ENCODE results near the gene GCGR. TPM values are rescaled to one million over a fixed set of nuclear protein-coding genes. Genes with fewer than 3 reads are reported as not detected.

The GCGR gene
- total and polyA plus RNA-seq, 10 of the 15 experiments (the other 5 are each of a cell fraction or from before 2014, with no cell fraction given), result not detected

GRCh38 chr17:81860756-81861568 lies 57.0 kb downstream of the GCGR start (continued):
- no peak for TF ChIP-seq MLLT1 (IDR thresholded peaks at IDR 0.05)
- no peak for TF ChIP-seq RAD21 (IDR thresholded peaks at IDR 0.05; ENCODE audit: insufficient read depth, low read depth, low read length)
- no peak for TF ChIP-seq HDAC2 (IDR thresholded peaks at IDR 0.05)
- TF ChIP-seq EP300 (IDR thresholded peaks at IDR 0.05; ENCODE audit: borderline replicate concordance in 1 of 2, control insufficient read depth in 1 of 2, low read depth in 2 of 2, low read length in 2 of 2), result 0 out of 4 replicates have a peak, but pooled peaks of 1 of the 2 experiments have one; percentile 42
- peak; percentile 71 for TF ChIP-seq NRF1 (conservative IDR thresholded peaks at IDR 0.05; ENCODE audit: low read depth, low read length)
- TF ChIP-seq HSF1 (IDR thresholded peaks at IDR 0.05; ENCODE audit: low read depth, low read length), result no peak
- TF ChIP-seq SIN3A (IDR thresholded peaks at IDR 0.05; ENCODE audit: low read depth, low read length), result no peak; the same call in 1 of the 2 replicates
- TF ChIP-seq E2F8 (IDR thresholded peaks at IDR 0.05; ENCODE audit: low read depth, partially characterized antibody), result peak; percentile 74
- TF ChIP-seq NFXL1 (IDR thresholded peaks at IDR 0.05; ENCODE audit: borderline replicate concordance), result no peak; the same call in 1 of the 2 replicates
- no peak for TF ChIP-seq PRDM15 (CRISPR knock-in tag; IDR thresholded peaks at IDR 0.05)
- no peak for TF ChIP-seq PAX8 (IDR thresholded peaks at IDR 0.05)
- peak; percentile 37; the same call in 1 of the 2 replicates for TF ChIP-seq E2F4 (IDR thresholded peaks at IDR 0.05; ENCODE audit: low read depth, low read length)
- peak; percentile 97 for TF ChIP-seq CHD2 (IDR thresholded peaks at IDR 0.05; ENCODE audit: borderline replicate concordance, low read depth, low read length)
- no peak for TF ChIP-seq ZNF274 (IDR thresholded peaks at IDR 0.05; ENCODE audit: insufficient read depth, insufficient read length)
- peak; percentile 83 for TF ChIP-seq FOXM1 (IDR thresholded peaks at IDR 0.05; ENCODE audit: low read depth, low read length)
- peak; percentile 70; the same call in 1 of the 2 replicates for TF ChIP-seq SMAD5 (IDR thresholded peaks at IDR 0.05; ENCODE audit: low read depth)
- 0 out of 2 replicates have a peak, but pooled peaks have one; percentile 24 for TF ChIP-seq RB1 (IDR thresholded peaks at IDR 0.05; ENCODE audit: borderline replicate concordance)
- peak; percentile 42; the same call in 1 of the 2 replicates for TF ChIP-seq FOXK2 (IDR thresholded peaks at IDR 0.05)
